ENCODE measurements around the gene FGR. TPM values are rescaled to one million over a fixed set of nuclear protein-coding genes. Genes with fewer than 3 reads are reported as not detected.

FGR gene
- total RNA-seq, 1 experiment from 2014 or later, result not detected

- CTCF ChIA-PET, result interaction anchor here (0.7 to 7.2 kb wide), 2 partner anchors 52 to 54 kb away, joined by 3 to 74 read pairs; no protein-coding TSS in a partner anchor
- Histone ChIP-seq H4K20me1 (ENCODE audit: insufficient read depth) (no peaks in the 10 kb centered on the region), H3K4me2 (ENCODE audit: low read length) (no peak overlapping the region), H3K4me1 (ENCODE audit: control insufficient read depth in 1 of 2, insufficient read depth in 2 of 2, low read length in 2 of 2) (peaks cover 4 to 15% of the 10 kb centered on the region in 2 experiments; a peak in 3 of 4 replicates), H3K9me2 (ENCODE audit: insufficient read depth) (no peaks in the 10 kb centered on the region), H3K27ac (ENCODE audit: low read depth, low read length) (no peak overlapping the region), H2AFZ (ENCODE audit: low read depth, low read length, poor library complexity, severe bottlenecking) (no peak overlapping the region), H3K79me2 (ENCODE audit: insufficient read depth, low read length) (no peaks in the 10 kb centered on the region), H3K27me3 (ENCODE audit: insufficient read depth, low read length) (no peaks in the 10 kb centered on the region), H3K4me3 (replicated peaks in 1 of 2; ENCODE audit: low read depth in 1 of 2, low read length in 2 of 2) (no peak overlapping the region), H3K9ac (ENCODE audit: low read length) (no peak overlapping the region), H3K9me3 (ENCODE audit: control insufficient read depth in 1 of 2, insufficient read depth in 1 of 2, low read depth in 1 of 2, low read length in 2 of 2) (no peaks in the 10 kb centered on the region), H3K36me3 (ENCODE audit: control insufficient read depth in 1 of 2, insufficient read depth in 2 of 2, low read length in 2 of 2) (no peaks in the 10 kb centered on the region)
- intact Hi-C loops (cut with micrococcal nuclease), result no loop called here
- no peak for ATAC-seq
- TF ChIP-seq EZH2 (IDR thresholded peaks at IDR 0.05), result no peak
- no peak for TF ChIP-seq EGR1 (IDR thresholded peaks at IDR 0.05; ENCODE audit: low read depth)
- no peak for TF ChIP-seq CTCF (IDR thresholded peaks at IDR 0.05 in 2 of 3, conservative IDR thresholded peaks at IDR 0.05 in 1 of 3; ENCODE audit: borderline replicate concordance in 1 of 3, insufficient read depth in 1 of 3, low read depth in 2 of 3, low read length in 2 of 3)
- no peak for TF ChIP-seq ELF1 (IDR thresholded peaks at IDR 0.05; ENCODE audit: borderline replicate concordance, low read depth)
- no peak for TF ChIP-seq MAX (IDR thresholded peaks at IDR 0.05)
- no peak for TF ChIP-seq ZFX (IDR thresholded peaks at IDR 0.05)
- TF ChIP-seq FOSL1 (IDR thresholded peaks at IDR 0.05; ENCODE audit: low read depth), result no peak
- TF ChIP-seq, protein P1, sequence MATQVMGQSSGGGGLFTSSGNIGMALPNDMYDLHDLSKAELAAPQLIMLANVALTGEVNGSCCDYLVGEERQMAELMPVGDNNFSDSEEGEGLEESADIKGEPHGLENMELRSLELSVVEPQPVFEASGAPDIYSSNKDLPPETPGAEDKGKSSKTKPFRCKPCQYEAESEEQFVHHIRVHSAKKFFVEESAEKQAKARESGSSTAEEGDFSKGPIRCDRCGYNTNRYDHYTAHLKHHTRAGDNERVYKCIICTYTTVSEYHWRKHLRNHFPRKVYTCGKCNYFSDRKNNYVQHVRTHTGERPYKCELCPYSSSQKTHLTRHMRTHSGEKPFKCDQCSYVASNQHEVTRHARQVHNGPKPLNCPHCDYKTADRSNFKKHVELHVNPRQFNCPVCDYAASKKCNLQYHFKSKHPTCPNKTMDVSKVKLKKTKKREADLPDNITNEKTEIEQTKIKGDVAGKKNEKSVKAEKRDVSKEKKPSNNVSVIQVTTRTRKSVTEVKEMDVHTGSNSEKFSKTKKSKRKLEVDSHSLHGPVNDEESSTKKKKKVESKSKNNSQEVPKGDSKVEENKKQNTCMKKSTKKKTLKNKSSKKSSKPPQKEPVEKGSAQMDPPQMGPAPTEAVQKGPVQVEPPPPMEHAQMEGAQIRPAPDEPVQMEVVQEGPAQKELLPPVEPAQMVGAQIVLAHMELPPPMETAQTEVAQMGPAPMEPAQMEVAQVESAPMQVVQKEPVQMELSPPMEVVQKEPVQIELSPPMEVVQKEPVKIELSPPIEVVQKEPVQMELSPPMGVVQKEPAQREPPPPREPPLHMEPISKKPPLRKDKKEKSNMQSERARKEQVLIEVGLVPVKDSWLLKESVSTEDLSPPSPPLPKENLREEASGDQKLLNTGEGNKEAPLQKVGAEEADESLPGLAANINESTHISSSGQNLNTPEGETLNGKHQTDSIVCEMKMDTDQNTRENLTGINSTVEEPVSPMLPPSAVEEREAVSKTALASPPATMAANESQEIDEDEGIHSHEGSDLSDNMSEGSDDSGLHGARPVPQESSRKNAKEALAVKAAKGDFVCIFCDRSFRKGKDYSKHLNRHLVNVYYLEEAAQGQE (IDR thresholded peaks at IDR 0.05; ENCODE audit: low read depth), result no peak
- TF ChIP-seq, protein P2, sequence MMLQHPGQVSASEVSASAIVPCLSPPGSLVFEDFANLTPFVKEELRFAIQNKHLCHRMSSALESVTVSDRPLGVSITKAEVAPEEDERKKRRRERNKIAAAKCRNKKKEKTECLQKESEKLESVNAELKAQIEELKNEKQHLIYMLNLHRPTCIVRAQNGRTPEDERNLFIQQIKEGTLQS (IDR thresholded peaks at IDR 0.05), result no peak
- no peak for TF ChIP-seq SRF (IDR thresholded peaks at IDR 0.05; ENCODE audit: low read depth)
- no peak for TF ChIP-seq ZBTB33 (IDR thresholded peaks at IDR 0.05; ENCODE audit: extremely low read depth, insufficient replicate concordance, low read length)
- TF ChIP-seq POLR2AphosphoS5 (IDR thresholded peaks at IDR 0.05; ENCODE audit: low read depth, low read length), result no peak
- TF ChIP-seq ZNF274 (IDR thresholded peaks at IDR 0.05; ENCODE audit: low read depth, low read length), result no peak
- TF ChIP-seq JUND (IDR thresholded peaks at IDR 0.05), result no peak
- no peak for TF ChIP-seq RAD21 (IDR thresholded peaks at IDR 0.05; ENCODE audit: low read depth)
- RAD21 ChIA-PET (ENCODE audit: low non-redundant PET in 1 of 2, low total read pairs in 2 of 2, uncharacterized antibody in 2 of 2, unreplicated experiment in 2 of 2), result no interaction called here
- no peak for DNase-seq (ENCODE audit: low read depth, low spot score)
- POLR2A ChIA-PET, result no interaction called here
- BruUV-seq (replicated peaks), result no TSS peak
Observed at GRCh38 chr1:27611450-27611849, 23.5 kb downstream of the FGR start.
